PC-9 (cell line): ENCODE data around the gene FA2H.

ENCODE experiments used
- EZH2 ChIP-seq: fragments of 200-600 bp; sonication (generic); IDR thresholded peaks from 2 replicates; pipeline ENCODE4 v1.8.0; 2017; ENCODE audit warnings: antibody characterized with exemption, low read depth
- TF ChIP-seq, protein P1 (sequence below): fragments of 200-600 bp; sonication (generic); conservative IDR thresholded peaks from 2 replicates; pipeline ENCODE4 v1.6.1; 2017; ENCODE audit warnings: mixed run types, antibody characterized with exemption, mild to moderate bottlenecking, moderate library complexity

DNA sequence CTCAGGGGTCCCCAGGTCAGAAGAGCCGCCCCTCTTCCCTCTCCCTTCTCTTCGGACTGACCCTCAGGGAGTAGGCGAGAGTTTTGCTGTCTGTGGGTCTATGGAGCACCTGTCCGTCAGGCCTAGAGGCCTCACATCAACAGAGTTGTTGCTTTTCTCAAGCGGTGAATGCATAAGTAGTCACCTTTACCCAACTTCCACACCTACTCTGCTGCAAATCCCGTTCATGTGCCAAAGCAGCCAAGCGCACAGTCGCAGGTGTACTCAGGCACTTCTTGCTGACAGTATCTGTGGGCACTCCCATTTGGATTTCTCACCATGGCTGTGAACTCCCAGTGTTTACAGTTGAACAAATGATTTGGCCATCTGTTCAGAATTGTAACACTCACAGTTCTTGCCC is 4.0 kb upstream of the FA2H start:
- TF ChIP-seq, protein P1, sequence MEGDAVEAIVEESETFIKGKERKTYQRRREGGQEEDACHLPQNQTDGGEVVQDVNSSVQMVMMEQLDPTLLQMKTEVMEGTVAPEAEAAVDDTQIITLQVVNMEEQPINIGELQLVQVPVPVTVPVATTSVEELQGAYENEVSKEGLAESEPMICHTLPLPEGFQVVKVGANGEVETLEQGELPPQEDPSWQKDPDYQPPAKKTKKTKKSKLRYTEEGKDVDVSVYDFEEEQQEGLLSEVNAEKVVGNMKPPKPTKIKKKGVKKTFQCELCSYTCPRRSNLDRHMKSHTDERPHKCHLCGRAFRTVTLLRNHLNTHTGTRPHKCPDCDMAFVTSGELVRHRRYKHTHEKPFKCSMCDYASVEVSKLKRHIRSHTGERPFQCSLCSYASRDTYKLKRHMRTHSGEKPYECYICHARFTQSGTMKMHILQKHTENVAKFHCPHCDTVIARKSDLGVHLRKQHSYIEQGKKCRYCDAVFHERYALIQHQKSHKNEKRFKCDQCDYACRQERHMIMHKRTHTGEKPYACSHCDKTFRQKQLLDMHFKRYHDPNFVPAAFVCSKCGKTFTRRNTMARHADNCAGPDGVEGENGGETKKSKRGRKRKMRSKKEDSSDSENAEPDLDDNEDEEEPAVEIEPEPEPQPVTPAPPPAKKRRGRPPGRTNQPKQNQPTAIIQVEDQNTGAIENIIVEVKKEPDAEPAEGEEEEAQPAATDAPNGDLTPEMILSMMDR: no peak
- TF ChIP-seq EZH2: no peak
